GM12892 (cell line): ENCODE data around the gene NPHP1.

ENCODE experiments used
- POLR2A ChIP-seq: IDR thresholded peaks from 2 replicates; pipeline ENCODE4 v1.6.1; 2011; ENCODE audit warnings: low read depth, low read length, control low read depth
- TAF1 ChIP-seq: IDR thresholded peaks from 2 replicates; pipeline ENCODE4 v1.6.1; 2011; ENCODE audit warnings: low read depth, mild to moderate bottlenecking, control low read depth, low read length, borderline replicate concordance

DNA sequence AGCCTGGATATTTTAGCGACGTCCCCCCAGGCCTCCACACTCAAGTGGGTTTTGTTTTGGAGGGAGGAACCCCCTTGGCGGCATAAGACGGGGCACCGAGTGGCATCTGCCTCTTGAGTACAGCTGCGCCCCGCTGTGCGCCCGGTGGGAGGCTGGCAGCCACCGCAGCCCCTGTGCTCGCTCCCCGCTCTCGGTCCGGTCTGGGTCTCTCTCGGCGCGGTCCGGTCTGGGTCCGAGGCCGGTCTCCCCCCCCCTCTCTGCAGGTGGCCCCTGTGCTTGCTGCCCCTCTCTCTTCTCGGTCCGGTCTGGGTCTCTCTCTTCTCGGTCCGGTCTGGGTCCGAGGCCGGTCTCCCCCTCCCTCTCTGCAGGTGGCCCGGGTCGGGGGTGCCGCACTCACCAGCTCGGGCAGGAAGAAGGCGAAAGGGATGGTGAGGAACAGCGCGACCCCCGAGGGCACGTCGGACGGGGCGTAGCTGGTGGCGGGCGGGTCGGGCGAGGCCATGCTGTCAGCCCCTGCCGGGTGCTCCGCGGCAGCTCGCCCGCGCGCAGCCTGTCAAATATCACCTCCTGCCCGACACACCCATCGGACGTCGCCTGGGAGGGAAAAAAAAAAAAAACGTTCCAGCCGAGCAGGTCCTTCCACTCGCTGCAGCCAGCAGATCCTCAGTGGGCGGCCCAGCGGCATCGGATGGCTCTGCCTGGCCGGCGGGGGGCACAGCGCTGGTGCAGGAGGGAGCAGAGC, 89.4 kb downstream of the NPHP1 start, which contains the start of gene MALL:
- TF ChIP-seq POLR2A (no peak), TAF1 (no peak)
